Measurements from ENCODE around the gene GZMM. TPM values are rescaled to one million over a fixed set of nuclear protein-coding genes. Genes with fewer than 3 reads are reported as not detected.

Gene GZMM
- total RNA-seq, 1 experiment from 2014 or later: 0.59 TPM

DNA sequence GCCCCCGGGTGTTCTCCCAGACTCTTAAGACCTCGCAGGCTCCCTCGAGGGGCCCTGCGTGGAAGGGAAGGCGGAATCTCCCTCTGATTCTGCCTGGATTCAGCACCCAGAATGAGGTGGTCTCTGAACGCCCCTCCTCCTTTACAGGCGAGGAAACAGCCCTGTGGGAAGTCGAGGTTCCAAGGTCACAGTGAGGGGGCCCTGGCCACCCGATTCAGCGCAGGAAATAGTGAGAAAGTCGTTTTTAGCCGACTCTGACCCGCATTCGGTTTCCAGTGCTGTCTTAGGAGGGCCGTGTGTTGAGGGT, 29.6 kb downstream of the GZMM start:
- Histone ChIP-seq H2AFZ (ENCODE audit: low read depth, low read length, poor library complexity, severe bottlenecking) (no peak overlapping the region), H3K4me3 (replicated peaks in 1 of 2; ENCODE audit: low read depth in 1 of 2, low read length in 2 of 2) (peak overlapping the region; percentile 96 to 99), H3K9me2 (ENCODE audit: insufficient read depth) (no peaks in the 10 kb centered on the region), H3K79me2 (ENCODE audit: insufficient read depth, low read length) (peaks cover 61% of the 10 kb centered on the region), H3K27ac (ENCODE audit: low read depth, low read length) (peak overlapping the region; percentile 97), H4K20me1 (ENCODE audit: insufficient read depth) (peaks cover 6% of the 10 kb centered on the region; the same call in 1 of the 2 replicates), H3K4me1 (ENCODE audit: control insufficient read depth in 1 of 2, insufficient read depth in 2 of 2, low read length in 2 of 2) (peaks cover 4 to 34% of the 10 kb centered on the region in 2 experiments; a peak in 3 of 4 replicates), H3K4me2 (ENCODE audit: low read length) (peak overlapping the region; percentile 82), H3K9ac (ENCODE audit: low read length) (peak overlapping the region; percentile 100), H3K27me3 (ENCODE audit: insufficient read depth, low read length) (no peaks in the 10 kb centered on the region), H3K9me3 (ENCODE audit: control insufficient read depth in 1 of 2, insufficient read depth in 1 of 2, low read depth in 1 of 2, low read length in 2 of 2) (no peaks in the 10 kb centered on the region), H3K36me3 (ENCODE audit: control insufficient read depth in 1 of 2, insufficient read depth in 2 of 2, low read length in 2 of 2) (peaks cover 4 to 25% of the 10 kb centered on the region in 2 experiments; a peak in 2 of 4 replicates)
- ChIA-PET POLR2A (no interaction called here), RAD21 (ENCODE audit: low non-redundant PET in 1 of 2, low total read pairs in 2 of 2, uncharacterized antibody in 2 of 2, unreplicated experiment in 2 of 2) (interaction anchor here in 1 of 2 experiments (0.7 kb wide), 1 partner anchor 18 kb away, joined by 3 read pairs; no protein-coding TSS in a partner anchor), CTCF (interaction anchor here (1.0 kb wide), 1 partner anchor 11 kb away, joined by 3 read pairs; no protein-coding TSS in a partner anchor)
- no peak for TF ChIP-seq ZNF274 (IDR thresholded peaks at IDR 0.05; ENCODE audit: low read depth, low read length)
- no peak for TF ChIP-seq EGR1 (IDR thresholded peaks at IDR 0.05; ENCODE audit: low read depth)
- TF ChIP-seq POLR2AphosphoS5 (IDR thresholded peaks at IDR 0.05; ENCODE audit: low read depth, low read length): no peak
- TF ChIP-seq FOSL1 (IDR thresholded peaks at IDR 0.05; ENCODE audit: low read depth): no peak
- no peak for TF ChIP-seq RAD21 (IDR thresholded peaks at IDR 0.05; ENCODE audit: low read depth)
- TF ChIP-seq, protein P1, sequence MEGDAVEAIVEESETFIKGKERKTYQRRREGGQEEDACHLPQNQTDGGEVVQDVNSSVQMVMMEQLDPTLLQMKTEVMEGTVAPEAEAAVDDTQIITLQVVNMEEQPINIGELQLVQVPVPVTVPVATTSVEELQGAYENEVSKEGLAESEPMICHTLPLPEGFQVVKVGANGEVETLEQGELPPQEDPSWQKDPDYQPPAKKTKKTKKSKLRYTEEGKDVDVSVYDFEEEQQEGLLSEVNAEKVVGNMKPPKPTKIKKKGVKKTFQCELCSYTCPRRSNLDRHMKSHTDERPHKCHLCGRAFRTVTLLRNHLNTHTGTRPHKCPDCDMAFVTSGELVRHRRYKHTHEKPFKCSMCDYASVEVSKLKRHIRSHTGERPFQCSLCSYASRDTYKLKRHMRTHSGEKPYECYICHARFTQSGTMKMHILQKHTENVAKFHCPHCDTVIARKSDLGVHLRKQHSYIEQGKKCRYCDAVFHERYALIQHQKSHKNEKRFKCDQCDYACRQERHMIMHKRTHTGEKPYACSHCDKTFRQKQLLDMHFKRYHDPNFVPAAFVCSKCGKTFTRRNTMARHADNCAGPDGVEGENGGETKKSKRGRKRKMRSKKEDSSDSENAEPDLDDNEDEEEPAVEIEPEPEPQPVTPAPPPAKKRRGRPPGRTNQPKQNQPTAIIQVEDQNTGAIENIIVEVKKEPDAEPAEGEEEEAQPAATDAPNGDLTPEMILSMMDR (IDR thresholded peaks at IDR 0.05 in 2 of 3, conservative IDR thresholded peaks at IDR 0.05 in 1 of 3; ENCODE audit: borderline replicate concordance in 1 of 3, insufficient read depth in 1 of 3, low read depth in 2 of 3, low read length in 2 of 3): no peak
- no peak for TF ChIP-seq JUND (IDR thresholded peaks at IDR 0.05)
- TF ChIP-seq, protein P2, sequence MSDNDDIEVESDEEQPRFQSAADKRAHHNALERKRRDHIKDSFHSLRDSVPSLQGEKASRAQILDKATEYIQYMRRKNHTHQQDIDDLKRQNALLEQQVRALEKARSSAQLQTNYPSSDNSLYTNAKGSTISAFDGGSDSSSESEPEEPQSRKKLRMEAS (IDR thresholded peaks at IDR 0.05): no peak
- TF ChIP-seq TCF7L2 (IDR thresholded peaks at IDR 0.05; ENCODE audit: borderline replicate concordance, extremely low read depth, insufficient read depth, insufficient read length): no peak
- TF ChIP-seq POLR2A (IDR thresholded peaks at IDR 0.05; ENCODE audit: borderline replicate concordance, extremely low read depth, insufficient read depth, insufficient read length): no peak
- no peak for TF ChIP-seq SRF (IDR thresholded peaks at IDR 0.05; ENCODE audit: low read depth)
- TF ChIP-seq ELF1 (IDR thresholded peaks at IDR 0.05; ENCODE audit: borderline replicate concordance, low read depth): no peak
- TF ChIP-seq, protein P3, sequence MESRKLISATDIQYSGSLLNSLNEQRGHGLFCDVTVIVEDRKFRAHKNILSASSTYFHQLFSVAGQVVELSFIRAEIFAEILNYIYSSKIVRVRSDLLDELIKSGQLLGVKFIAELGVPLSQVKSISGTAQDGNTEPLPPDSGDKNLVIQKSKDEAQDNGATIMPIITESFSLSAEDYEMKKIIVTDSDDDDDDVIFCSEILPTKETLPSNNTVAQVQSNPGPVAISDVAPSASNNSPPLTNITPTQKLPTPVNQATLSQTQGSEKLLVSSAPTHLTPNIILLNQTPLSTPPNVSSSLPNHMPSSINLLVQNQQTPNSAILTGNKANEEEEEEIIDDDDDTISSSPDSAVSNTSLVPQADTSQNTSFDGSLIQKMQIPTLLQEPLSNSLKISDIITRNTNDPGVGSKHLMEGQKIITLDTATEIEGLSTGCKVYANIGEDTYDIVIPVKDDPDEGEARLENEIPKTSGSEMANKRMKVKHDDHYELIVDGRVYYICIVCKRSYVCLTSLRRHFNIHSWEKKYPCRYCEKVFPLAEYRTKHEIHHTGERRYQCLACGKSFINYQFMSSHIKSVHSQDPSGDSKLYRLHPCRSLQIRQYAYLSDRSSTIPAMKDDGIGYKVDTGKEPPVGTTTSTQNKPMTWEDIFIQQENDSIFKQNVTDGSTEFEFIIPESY (IDR thresholded peaks at IDR 0.05; ENCODE audit: extremely low read depth, insufficient replicate concordance, low read length): no peak
- TF ChIP-seq SP1 (IDR thresholded peaks at IDR 0.05; ENCODE audit: low read depth): no peak
- TF ChIP-seq EZH2 (IDR thresholded peaks at IDR 0.05): no peak
- TF ChIP-seq, protein P4, sequence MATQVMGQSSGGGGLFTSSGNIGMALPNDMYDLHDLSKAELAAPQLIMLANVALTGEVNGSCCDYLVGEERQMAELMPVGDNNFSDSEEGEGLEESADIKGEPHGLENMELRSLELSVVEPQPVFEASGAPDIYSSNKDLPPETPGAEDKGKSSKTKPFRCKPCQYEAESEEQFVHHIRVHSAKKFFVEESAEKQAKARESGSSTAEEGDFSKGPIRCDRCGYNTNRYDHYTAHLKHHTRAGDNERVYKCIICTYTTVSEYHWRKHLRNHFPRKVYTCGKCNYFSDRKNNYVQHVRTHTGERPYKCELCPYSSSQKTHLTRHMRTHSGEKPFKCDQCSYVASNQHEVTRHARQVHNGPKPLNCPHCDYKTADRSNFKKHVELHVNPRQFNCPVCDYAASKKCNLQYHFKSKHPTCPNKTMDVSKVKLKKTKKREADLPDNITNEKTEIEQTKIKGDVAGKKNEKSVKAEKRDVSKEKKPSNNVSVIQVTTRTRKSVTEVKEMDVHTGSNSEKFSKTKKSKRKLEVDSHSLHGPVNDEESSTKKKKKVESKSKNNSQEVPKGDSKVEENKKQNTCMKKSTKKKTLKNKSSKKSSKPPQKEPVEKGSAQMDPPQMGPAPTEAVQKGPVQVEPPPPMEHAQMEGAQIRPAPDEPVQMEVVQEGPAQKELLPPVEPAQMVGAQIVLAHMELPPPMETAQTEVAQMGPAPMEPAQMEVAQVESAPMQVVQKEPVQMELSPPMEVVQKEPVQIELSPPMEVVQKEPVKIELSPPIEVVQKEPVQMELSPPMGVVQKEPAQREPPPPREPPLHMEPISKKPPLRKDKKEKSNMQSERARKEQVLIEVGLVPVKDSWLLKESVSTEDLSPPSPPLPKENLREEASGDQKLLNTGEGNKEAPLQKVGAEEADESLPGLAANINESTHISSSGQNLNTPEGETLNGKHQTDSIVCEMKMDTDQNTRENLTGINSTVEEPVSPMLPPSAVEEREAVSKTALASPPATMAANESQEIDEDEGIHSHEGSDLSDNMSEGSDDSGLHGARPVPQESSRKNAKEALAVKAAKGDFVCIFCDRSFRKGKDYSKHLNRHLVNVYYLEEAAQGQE (IDR thresholded peaks at IDR 0.05; ENCODE audit: low read depth): no peak
- TF ChIP-seq EZH2phosphoT487 (IDR thresholded peaks at IDR 0.05; ENCODE audit: borderline replicate concordance): no peak
- TF ChIP-seq, protein P5, sequence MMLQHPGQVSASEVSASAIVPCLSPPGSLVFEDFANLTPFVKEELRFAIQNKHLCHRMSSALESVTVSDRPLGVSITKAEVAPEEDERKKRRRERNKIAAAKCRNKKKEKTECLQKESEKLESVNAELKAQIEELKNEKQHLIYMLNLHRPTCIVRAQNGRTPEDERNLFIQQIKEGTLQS (IDR thresholded peaks at IDR 0.05): no peak
- TF ChIP-seq CEBPB (IDR thresholded peaks at IDR 0.05; ENCODE audit: low read depth): no peak
- no peak for TF ChIP-seq SIN3A (IDR thresholded peaks at IDR 0.05; ENCODE audit: low read depth)
- intact Hi-C loops (cut with micrococcal nuclease): no loop called here
- DNase-seq (ENCODE audit: low read depth, low spot score) (no peak), ATAC-seq (no peak)
- no TSS peak for BruUV-seq (replicated peaks)

Data from HCT116 (cell line).